HG03025 (cell line): ENCODE data around the gene MACIR.

ENCODE experiments used
- ATAC-seq: cut with Tn5 transposase; IDR thresholded peaks from one replicate; pipeline ENCODE4 v1.9.1; 2021; ENCODE audit warnings: mild to moderate bottlenecking, moderate library complexity; ENCODE audit not compliant: unreplicated experiment, low FRiP score

MACIR gene

GRCh38 chr5:103289024-103289423 lies 30.5 kb downstream of the MACIR start:
- no peak for ATAC-seq

DNA sequence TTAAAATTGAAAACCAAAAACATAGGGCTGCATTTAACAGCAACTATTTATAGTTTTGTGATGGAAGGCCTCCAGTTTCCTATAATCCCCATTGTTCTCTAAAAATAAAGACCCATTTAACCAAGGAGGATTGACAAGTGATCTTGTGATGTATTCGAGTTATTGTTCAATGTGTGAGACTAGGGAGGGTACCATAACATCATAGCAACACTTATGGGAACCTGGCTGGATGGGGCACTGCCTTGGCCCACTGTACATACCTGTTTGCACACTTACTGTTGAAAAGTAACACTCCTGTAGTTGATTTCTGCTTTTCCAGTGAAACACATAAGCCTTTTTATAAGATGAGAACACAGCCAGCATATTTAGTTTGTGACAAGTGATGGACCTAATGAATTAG lies 32.3 kb downstream of the MACIR start:
- no peak for ATAC-seq

- no peak for ATAC-seq
Measured at GRCh38 chr5:103291606-103292005, 33.0 kb downstream of the MACIR start.

DNA sequence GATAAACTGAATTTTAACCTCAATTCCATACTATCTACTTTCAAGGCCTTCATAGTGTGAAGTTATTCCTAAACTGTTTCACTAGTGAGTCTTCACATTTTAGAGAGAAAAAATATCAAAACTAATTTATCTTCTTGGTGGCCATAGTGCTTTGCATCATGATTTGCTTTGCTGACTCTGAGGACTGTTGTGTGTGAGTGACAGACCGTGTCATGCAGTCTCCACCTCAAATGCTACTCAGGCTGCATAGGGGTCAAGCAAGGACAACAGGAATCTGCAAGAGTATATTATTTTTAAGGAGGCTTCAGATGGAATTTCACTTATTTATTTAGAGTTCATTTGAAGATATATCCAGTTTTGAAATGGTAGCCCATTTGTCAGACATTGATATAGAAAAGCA lies 34.5 kb downstream of the MACIR start:
- ATAC-seq: no peak

- ATAC-seq: no peak
Measured at GRCh38 chr5:103293719-103294118, 35.2 kb downstream of the MACIR start.

- no peak for ATAC-seq
Measured at GRCh38 chr5:103294906-103295305, 36.3 kb downstream of the MACIR start.

DNA sequence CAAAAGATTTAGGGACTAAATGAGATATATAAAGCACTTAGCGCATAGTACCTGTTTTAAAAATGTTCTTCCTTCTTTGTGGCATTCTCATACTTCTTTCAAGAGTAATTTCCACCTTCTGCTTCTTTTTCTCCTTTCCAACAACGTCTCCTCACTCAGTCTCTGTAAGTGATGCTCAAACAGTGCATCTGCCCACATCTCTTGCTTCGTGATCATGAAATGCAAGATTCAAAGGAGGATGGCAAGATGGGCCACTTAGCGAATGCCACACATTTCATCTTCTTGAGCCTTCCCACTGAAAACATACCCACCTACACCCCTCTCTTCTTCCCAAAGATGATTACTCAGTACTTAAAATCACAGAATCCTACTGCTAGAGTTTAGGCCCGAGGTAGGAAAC lies 36.9 kb downstream of the MACIR start:
- ATAC-seq: no peak

- ATAC-seq: no peak
Measured at GRCh38 chr5:103295871-103296270, 37.3 kb downstream of the MACIR start.

- ATAC-seq: no peak
Measured at GRCh38 chr5:103298117-103298516, 39.6 kb downstream of the MACIR start.

- ATAC-seq: no peak
Measured at GRCh38 chr5:103298607-103299188, 40.1 kb downstream of the MACIR start.

- ATAC-seq: no peak
Measured at GRCh38 chr5:103305809-103306208, 47.2 kb downstream of the MACIR start.

GRCh38 chr5:103307470-103307869 lies 48.9 kb downstream of the MACIR start:
- ATAC-seq: no peak

- no peak for ATAC-seq
Measured at GRCh38 chr5:103308774-103309173, 50.2 kb downstream of the MACIR start.

- ATAC-seq: no peak
Measured at GRCh38 chr5:103313056-103313455, 54.5 kb downstream of the MACIR start.

- peak; percentile 66 for ATAC-seq
Measured at GRCh38 chr5:103315455-103315854, 56.9 kb downstream of the MACIR start.

DNA sequence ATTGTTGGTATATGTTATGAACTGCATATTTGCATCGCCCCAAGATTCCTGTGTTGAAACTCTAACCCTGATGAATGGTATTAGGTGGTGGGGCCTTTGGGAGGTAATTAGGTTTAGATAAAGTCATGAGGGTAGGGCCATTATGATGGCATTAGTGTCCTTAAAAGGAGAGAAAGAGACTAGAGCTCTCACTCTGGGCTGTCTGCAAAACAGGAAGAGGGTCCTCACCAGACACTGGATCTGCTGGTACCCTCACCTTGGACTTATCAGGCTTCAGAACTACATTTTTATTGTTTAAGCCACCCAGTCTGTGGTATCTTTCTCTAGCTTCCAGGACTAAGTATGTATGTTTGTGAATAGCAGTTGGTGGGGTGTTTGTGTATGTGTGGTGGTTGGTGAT lies 68.9 kb downstream of the MACIR start:
- no peak for ATAC-seq

DNA sequence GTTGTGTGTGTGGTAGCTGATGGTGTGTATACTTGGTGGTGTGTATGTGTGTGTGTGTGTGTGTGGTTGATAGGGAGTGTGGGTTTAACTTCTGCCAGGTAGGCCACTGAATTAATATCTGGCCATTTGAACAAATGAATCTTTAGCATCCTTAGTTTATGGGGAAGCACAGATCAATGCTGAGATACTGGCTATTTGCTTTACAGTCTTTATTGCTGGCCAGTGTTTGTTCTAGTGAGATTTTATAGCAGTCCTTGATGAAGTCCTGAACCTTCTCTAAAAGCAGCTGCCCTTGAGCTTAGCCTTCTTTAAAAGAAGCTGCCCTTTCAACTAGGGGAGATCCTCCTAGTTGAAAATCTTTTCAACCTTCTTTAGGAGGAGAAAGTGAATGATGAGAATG lies 69.3 kb downstream of the MACIR start:
- no peak for ATAC-seq
